Fibroblast of the aortic adventitia (primary cell): ENCODE data around the gene UGT2A2. TPM values are rescaled to one million over a fixed set of nuclear protein-coding genes. Genes with fewer than 3 reads are reported as not detected.
"Not testable (repeated sequence)": the region's sequence is repeated elsewhere in the genome, so short reads cannot be mapped to it uniquely, and the experiment has no call there.

Experiments used
- DNase-seq: peaks from one replicate; pipeline ENCODE4 v3.0.0-alpha.2; 2010; ENCODE audit warnings: low read depth
- H3K4me3 ChIP-seq: 2 replicates; pipeline ENCODE4 v1.5.1; 2011; ENCODE audit warnings: low read depth, mild to moderate bottlenecking, control low read depth, low read length, moderate library complexity
- total RNA-seq: library from RNA; depleted of rRNA; stranded (reverse); fragments of >200 nt; gene quantifications from 2 replicates; pipeline ENCODE4 v1.2.3, GENCODE V29; 2012; ENCODE audit warnings: low replicate concordance
- TF ChIP-seq, protein P1 (sequence below): IDR thresholded peaks from 2 replicates; pipeline ENCODE4 v1.5.1; 2011; ENCODE audit warnings: mild to moderate bottlenecking, low read length, control low read depth, inconsistent platforms; ENCODE audit not compliant: insufficient read depth

Gene UGT2A2
- total RNA-seq = not detected in 2 replicates

DNA sequence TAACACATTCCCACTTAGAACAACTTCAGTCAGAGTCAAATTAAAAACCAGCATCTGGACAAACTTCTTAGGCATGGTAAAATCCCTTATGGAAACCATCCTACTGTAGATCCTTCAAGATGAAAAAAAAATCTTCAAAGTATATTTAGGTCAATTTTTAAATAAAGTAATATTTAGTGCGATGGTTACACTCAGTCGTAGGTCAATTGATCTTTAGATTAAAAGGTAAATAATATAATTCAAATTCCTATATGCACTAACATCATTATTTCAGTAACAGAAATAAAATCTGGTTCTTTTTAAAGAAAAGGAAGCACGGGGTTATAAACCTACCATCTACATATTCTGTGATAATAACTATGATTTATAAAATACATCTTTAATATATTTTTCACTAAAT, at the start of gene UGT2A2:
Gene UGT2A2 (minus strand): TSS at position 101 of the 400 bp plus-strand sequence. CDS start 2 bp downstream, at position 99.
- DNase-seq = no peak

DNA sequence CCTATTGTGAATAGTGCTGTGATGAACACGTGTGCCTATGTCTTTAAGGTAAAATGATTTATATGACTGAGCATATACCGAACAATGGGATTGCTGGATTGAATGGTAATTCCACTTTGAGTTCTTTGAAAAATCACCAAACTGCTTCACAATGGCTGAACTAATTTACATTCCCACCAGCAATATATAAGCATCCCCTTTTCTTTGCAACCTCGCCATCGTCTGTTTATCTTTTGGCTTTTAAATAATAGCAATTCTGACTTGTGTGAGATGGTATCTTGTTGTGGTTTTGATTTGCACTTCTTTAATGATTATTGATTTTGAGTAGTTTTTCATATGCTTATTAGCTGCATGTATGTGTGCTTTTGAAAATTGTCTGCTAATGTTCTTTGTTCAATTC, 45.4 kb upstream of the UGT2A2 start:
- TF ChIP-seq, protein P1, sequence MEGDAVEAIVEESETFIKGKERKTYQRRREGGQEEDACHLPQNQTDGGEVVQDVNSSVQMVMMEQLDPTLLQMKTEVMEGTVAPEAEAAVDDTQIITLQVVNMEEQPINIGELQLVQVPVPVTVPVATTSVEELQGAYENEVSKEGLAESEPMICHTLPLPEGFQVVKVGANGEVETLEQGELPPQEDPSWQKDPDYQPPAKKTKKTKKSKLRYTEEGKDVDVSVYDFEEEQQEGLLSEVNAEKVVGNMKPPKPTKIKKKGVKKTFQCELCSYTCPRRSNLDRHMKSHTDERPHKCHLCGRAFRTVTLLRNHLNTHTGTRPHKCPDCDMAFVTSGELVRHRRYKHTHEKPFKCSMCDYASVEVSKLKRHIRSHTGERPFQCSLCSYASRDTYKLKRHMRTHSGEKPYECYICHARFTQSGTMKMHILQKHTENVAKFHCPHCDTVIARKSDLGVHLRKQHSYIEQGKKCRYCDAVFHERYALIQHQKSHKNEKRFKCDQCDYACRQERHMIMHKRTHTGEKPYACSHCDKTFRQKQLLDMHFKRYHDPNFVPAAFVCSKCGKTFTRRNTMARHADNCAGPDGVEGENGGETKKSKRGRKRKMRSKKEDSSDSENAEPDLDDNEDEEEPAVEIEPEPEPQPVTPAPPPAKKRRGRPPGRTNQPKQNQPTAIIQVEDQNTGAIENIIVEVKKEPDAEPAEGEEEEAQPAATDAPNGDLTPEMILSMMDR = no peak
- H3K4me3 ChIP-seq = no peak overlapping the region
- no peak for DNase-seq

More for the DNA sequence above, at the start of gene UGT2A2:
- TF ChIP-seq, protein P1 = no peak
- no peak within 1 kb of the TSS for H3K4me3 ChIP-seq

DNA sequence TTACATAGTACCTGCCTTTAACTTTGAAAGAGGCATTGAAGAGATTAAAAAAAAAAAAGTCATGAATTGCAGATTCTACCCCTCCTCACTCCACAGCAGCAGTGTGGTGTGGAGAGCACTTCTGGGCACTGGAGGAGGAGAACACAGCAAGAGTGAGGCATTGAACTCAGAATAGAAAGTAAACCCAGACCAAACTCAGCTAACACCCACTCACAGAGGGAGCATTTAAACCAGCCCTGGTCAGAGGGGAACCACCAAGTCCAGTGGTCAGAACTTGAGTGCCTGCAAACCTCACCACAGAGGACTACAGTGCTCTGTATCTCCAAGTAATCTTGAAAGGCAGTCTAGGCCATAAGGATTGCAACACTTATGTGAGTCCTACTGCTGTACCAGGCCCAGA, 29.2 kb upstream of the UGT2A2 start:
- TF ChIP-seq, protein P1 = no peak
- H3K4me3 ChIP-seq = no peak overlapping the region
- no peak for DNase-seq

- not testable (repeated sequence) for H3K4me3 ChIP-seq, DNase-seq
Observed at GRCh38 chr4:69664009-69664408, 24.6 kb upstream of the UGT2A2 start.

- H3K4me3 ChIP-seq, DNase-seq: not testable (repeated sequence)
Observed at GRCh38 chr4:69661130-69661803, 21.8 kb upstream of the UGT2A2 start.

GRCh38 chr4:69658133-69658532, 18.7 kb upstream of the UGT2A2 start:
- no peak for DNase-seq
- H3K4me3 ChIP-seq = no peak overlapping the region
- TF ChIP-seq, protein P1 = no peak

- DNase-seq = no peak
- TF ChIP-seq, protein P1 = no peak
- no peak overlapping the region for H3K4me3 ChIP-seq
Observed at GRCh38 chr4:69656653-69657158, 17.3 kb upstream of the UGT2A2 start.

DNA sequence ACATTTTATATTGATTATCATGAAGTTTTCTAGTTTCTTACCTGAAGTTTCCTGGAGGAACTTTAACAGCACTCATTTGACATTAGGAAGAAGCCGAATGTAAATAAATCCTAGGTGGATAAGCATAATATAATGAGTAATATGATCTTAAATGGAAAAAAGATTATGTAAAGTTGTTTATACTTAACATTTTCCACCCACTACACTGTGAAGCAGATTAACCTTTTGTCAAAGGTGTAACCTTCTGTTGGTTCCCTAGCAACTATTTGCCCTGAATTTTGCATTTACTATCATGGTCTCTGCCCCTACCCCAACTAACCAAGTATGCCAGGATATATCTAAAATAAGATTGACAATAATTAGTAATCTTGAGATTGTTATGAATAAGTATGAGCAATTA, 13.7 kb upstream of the UGT2A2 start, which contains the start of gene UGT2A1:
Gene UGT2A1 (minus strand): TSS at position 101 of the 400 bp plus-strand sequence. CDS start 5,603 bp downstream, outside the sequence.
- DNase-seq = no peak
- TF ChIP-seq, protein P1 = no peak
- no peak within 1 kb of the TSS for H3K4me3 ChIP-seq
